Measurements from ENCODE around the gene RASL10A. TPM values are rescaled to one million over a fixed set of nuclear protein-coding genes. Genes with fewer than 3 reads are reported as not detected.
A peak's percentile ranks its signal among the peaks of the same experiment; 100 is the strongest.

RASL10A gene
- total RNA-seq, 1 experiment from 2014 or later, result 1.1 TPM

GRCh38 chr22:29320546-29320945 lies 5.0 kb upstream of the RASL10A start:
- no peaks in the 10 kb centered on the region; the same call in 1 of the 2 replicates for H3K27me3 ChIP-seq (replicated peaks; ENCODE audit: control insufficient read depth, insufficient read depth, low read length)
- POLR2A ChIA-PET, result interaction anchor here (0.5 kb wide), 1 partner anchor 50 kb away, joined by 3 read pairs; no protein-coding TSS in a partner anchor
- peak in 1 of 2 experiments; percentile 31 for DNase-seq

GRCh38 chr22:29319072-29319471 lies 3.6 kb upstream of the RASL10A start:
- Mint-ChIP-seq H3K27ac (ENCODE audit: unreplicated experiment) (no peak overlapping the region), H3K4me3 (ENCODE audit: unreplicated experiment) (no peak overlapping the region), H3K27me3 (ENCODE audit: insufficient read depth, unreplicated experiment) (peaks cover 10% of the 10 kb centered on the region), H3K36me3 (ENCODE audit: insufficient read depth, unreplicated experiment) (peaks cover 3% of the 10 kb centered on the region), H3K4me1 (ENCODE audit: low read depth, unreplicated experiment) (peaks cover 8% of the 10 kb centered on the region), H3K9me3 (ENCODE audit: unreplicated experiment) (no peaks in the 10 kb centered on the region)
- no peak for DNase-seq
- intact Hi-C loops (cut with micrococcal nuclease; ENCODE audit: unreplicated experiment), result no loop called here
- Histone ChIP-seq H3K4me3 (ENCODE audit: low read depth, low read length) (no peak overlapping the region), H3K9me3 (no peaks in the 10 kb centered on the region), H3K36me3 (ENCODE audit: control insufficient read depth, insufficient read depth, low read length) (no peaks in the 10 kb centered on the region), H3K27me3 (replicated peaks; ENCODE audit: control insufficient read depth, insufficient read depth, low read length) (no peaks in the 10 kb centered on the region; the same call in none of the 2 replicates), H3K4me1 (peaks cover 9% of the 10 kb centered on the region)
- no peak for TF ChIP-seq CTCF (IDR thresholded peaks at IDR 0.05; ENCODE audit: insufficient read depth in 1 of 2, low read depth in 1 of 2, low read length in 1 of 2, severe bottlenecking in 1 of 2, unreplicated experiment in 1 of 2)
- no TSS peak for BruUV-seq (replicated peaks)
- CTCF ChIA-PET, result no interaction called here
- POLR2A ChIA-PET, result no interaction called here

More at GRCh38 chr22:29320546-29320945, 5.0 kb upstream of the RASL10A start:
- no peaks in the 10 kb centered on the region for H3K9me3 ChIP-seq
- Mint-ChIP-seq H3K36me3 (ENCODE audit: insufficient read depth, unreplicated experiment) (no peaks in the 10 kb centered on the region), H3K4me1 (ENCODE audit: low read depth, unreplicated experiment) (no peaks in the 10 kb centered on the region), H3K27me3 (ENCODE audit: insufficient read depth, unreplicated experiment) (peaks cover 3% of the 10 kb centered on the region), H3K4me3 (ENCODE audit: unreplicated experiment) (no peak overlapping the region), H3K27ac (ENCODE audit: unreplicated experiment) (no peak overlapping the region), H3K9me3 (ENCODE audit: unreplicated experiment) (no peaks in the 10 kb centered on the region)
- intact Hi-C loops (cut with micrococcal nuclease; ENCODE audit: unreplicated experiment), result no loop called here
- H3K4me3 ChIP-seq (ENCODE audit: low read depth, low read length), result no peak overlapping the region
- no peaks in the 10 kb centered on the region for H3K36me3 ChIP-seq (ENCODE audit: control insufficient read depth, insufficient read depth, low read length)
- BruUV-seq (replicated peaks), result no TSS peak
- CTCF ChIA-PET, result interaction anchor here (0.6 to 2.8 kb wide), 7 partner anchors 14 to 165 kb away, joined by 3 to 17 read pairs (median 3); partner anchors contain the start of gene GAS2L1
- peak in 1 of 2 experiments; percentile 55 for TF ChIP-seq CTCF (IDR thresholded peaks at IDR 0.05; ENCODE audit: insufficient read depth in 1 of 2, low read depth in 1 of 2, low read length in 1 of 2, severe bottlenecking in 1 of 2, unreplicated experiment in 1 of 2)
- H3K4me1 ChIP-seq, result no peaks in the 10 kb centered on the region

GRCh38 chr22:29317827-29318454 lies 2.4 kb upstream of the RASL10A start:
- no peak overlapping the region for H3K27ac Mint-ChIP-seq (ENCODE audit: unreplicated experiment)
- no peaks in the 10 kb centered on the region for H3K9me3 Mint-ChIP-seq (ENCODE audit: unreplicated experiment)
- H3K4me1 ChIP-seq, result peaks cover 14% of the 10 kb centered on the region
- peaks cover 12% of the 10 kb centered on the region for H3K36me3 Mint-ChIP-seq (ENCODE audit: insufficient read depth, unreplicated experiment)
- ChIA-PET CTCF (no interaction called here), POLR2A (interaction anchor here (0.6 kb wide), 1 partner anchor 66 kb away, joined by 6 read pairs; no protein-coding TSS in a partner anchor)
- H3K27me3 Mint-ChIP-seq (ENCODE audit: insufficient read depth, unreplicated experiment), result peaks cover 12% of the 10 kb centered on the region
- no peak for TF ChIP-seq CTCF (IDR thresholded peaks at IDR 0.05; ENCODE audit: insufficient read depth in 1 of 2, low read depth in 1 of 2, low read length in 1 of 2, severe bottlenecking in 1 of 2, unreplicated experiment in 1 of 2)
- BruUV-seq (replicated peaks), result no TSS peak
- no peak for DNase-seq
- no peak overlapping the region for H3K4me3 Mint-ChIP-seq (ENCODE audit: unreplicated experiment)
- H3K4me1 Mint-ChIP-seq (ENCODE audit: low read depth, unreplicated experiment), result peaks cover 12% of the 10 kb centered on the region
- no peak overlapping the region for H3K4me3 ChIP-seq (ENCODE audit: low read depth, low read length)
- no peaks in the 10 kb centered on the region for H3K9me3 ChIP-seq
- H3K36me3 ChIP-seq (ENCODE audit: control insufficient read depth, insufficient read depth, low read length), result no peaks in the 10 kb centered on the region
- intact Hi-C loops (cut with micrococcal nuclease; ENCODE audit: unreplicated experiment), result no loop called here
- no peaks in the 10 kb centered on the region; the same call in none of the 2 replicates for H3K27me3 ChIP-seq (replicated peaks; ENCODE audit: control insufficient read depth, insufficient read depth, low read length)

Data from Caco-2 (cell line).